Measurements from ENCODE around the gene KLHL22.

DNA sequence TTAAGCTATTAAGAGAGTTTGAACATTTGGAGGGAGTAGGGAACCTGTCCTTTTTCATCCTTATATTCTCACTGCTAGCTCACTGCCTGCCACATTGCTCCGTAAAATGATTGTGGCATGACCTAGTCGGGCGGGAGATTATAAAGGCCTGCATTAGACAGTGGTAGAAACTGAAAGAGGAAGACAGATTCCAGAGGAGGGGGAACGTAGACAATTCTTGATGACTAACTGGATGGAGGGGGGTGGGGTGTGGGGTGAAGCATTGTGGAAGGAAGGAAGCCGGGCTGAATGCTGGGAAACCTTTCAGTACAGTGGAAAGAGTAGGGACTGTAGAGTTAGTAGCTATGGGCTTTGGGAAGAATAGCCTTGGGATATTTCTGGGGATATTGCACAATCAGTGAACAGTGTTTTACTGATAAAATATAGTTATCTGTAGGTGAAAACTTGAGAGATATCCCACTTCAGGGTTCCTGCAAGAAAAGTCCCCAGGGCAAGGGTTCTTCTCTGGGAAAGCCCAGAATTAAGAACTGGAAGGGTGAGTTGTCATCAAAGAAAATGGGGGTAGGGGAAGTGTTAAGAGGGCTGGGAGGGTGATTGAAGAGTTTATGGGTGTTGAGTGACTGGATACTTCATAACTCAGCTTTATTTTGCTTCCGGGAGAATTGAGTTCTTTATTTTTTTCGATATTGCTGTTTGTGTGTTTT is 13.9 kb upstream of the KLHL22 start:
- TF ChIP-seq, protein P1, sequence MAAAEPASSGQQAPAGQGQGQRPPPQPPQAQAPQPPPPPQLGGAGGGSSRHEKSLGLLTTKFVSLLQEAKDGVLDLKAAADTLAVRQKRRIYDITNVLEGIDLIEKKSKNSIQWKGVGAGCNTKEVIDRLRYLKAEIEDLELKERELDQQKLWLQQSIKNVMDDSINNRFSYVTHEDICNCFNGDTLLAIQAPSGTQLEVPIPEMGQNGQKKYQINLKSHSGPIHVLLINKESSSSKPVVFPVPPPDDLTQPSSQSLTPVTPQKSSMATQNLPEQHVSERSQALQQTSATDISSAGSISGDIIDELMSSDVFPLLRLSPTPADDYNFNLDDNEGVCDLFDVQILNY (CRISPR knock-in tag; conservative IDR thresholded peaks at IDR 0.05), result no peak
- no peak; the same call in 1 of the 2 replicates for TF ChIP-seq RFX5 (IDR thresholded peaks at IDR 0.05; ENCODE audit: low read depth, low read length)
- no peak for TF ChIP-seq EZH2 (conservative IDR thresholded peaks at IDR 0.05; ENCODE audit: low read depth, low read length)

Data from HepG2 (cell line).